Progenitor cell of endocrine pancreas (in vitro differentiated cells): ENCODE measurements around the gene OTX1. TPM values are rescaled to one million over a fixed set of nuclear protein-coding genes. Genes with fewer than 3 reads are reported as not detected.

Source experiments
- DNase-seq: peaks from one replicate; pipeline ENCODE4 v3.0.0; 2021; ENCODE audit warnings: low spot score; ENCODE audit not compliant: unreplicated experiment
- H3K27ac Mint-ChIP-seq: 2 replicates; pipeline ENCODE4 v1.8.0; 2021; ENCODE audit warnings: mild to moderate bottlenecking, moderate library complexity, mixed read lengths
- H3K27me3 Mint-ChIP-seq: 2 replicates; pipeline ENCODE4 v1.8.0; 2021; ENCODE audit warnings: mixed read lengths
- H3K36me3 Mint-ChIP-seq: 2 replicates; pipeline ENCODE4 v1.8.0; 2022; ENCODE audit warnings: mixed read lengths; ENCODE audit not compliant: insufficient read depth
- H3K4me1 Mint-ChIP-seq: 2 replicates; pipeline ENCODE4 v1.8.0; 2021; ENCODE audit warnings: low read depth, mixed read lengths
- H3K4me3 Mint-ChIP-seq: 2 replicates; pipeline ENCODE4 v1.8.0; 2021; ENCODE audit warnings: low read depth, mild to moderate bottlenecking, moderate library complexity, mixed read lengths
- H3K9me3 Mint-ChIP-seq: 2 replicates; pipeline ENCODE4 v1.8.0; 2021; ENCODE audit warnings: low read depth, mixed read lengths
- total RNA-seq: library from RNA; stranded (reverse); gene quantifications from 2 replicates; pipeline ENCODE4 v1.2.1, GENCODE V29; 2021
- TF ChIP-seq, protein P1 (sequence below): fragments of 200-600 bp; sonication (generic); IDR thresholded peaks from one replicate; pipeline ENCODE4 v1.5.0; 2021; ENCODE audit warnings: antibody characterized with exemption, mild to moderate bottlenecking; ENCODE audit not compliant: unreplicated experiment

The OTX1 gene
- total RNA-seq, 1 donor from 2014 or later = 1.0 TPM

- Mint-ChIP-seq H3K4me3 (no peak overlapping the region), H3K27me3 (no peaks in the 10 kb centered on the region), H3K27ac (no peak overlapping the region), H3K9me3 (no peaks in the 10 kb centered on the region), H3K4me1 (no peaks in the 10 kb centered on the region), H3K36me3 (no peaks in the 10 kb centered on the region)
- TF ChIP-seq, protein P1, sequence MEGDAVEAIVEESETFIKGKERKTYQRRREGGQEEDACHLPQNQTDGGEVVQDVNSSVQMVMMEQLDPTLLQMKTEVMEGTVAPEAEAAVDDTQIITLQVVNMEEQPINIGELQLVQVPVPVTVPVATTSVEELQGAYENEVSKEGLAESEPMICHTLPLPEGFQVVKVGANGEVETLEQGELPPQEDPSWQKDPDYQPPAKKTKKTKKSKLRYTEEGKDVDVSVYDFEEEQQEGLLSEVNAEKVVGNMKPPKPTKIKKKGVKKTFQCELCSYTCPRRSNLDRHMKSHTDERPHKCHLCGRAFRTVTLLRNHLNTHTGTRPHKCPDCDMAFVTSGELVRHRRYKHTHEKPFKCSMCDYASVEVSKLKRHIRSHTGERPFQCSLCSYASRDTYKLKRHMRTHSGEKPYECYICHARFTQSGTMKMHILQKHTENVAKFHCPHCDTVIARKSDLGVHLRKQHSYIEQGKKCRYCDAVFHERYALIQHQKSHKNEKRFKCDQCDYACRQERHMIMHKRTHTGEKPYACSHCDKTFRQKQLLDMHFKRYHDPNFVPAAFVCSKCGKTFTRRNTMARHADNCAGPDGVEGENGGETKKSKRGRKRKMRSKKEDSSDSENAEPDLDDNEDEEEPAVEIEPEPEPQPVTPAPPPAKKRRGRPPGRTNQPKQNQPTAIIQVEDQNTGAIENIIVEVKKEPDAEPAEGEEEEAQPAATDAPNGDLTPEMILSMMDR = no peak
- no peak for DNase-seq
Measured at GRCh38 chr2:63035660-63036059, 15.0 kb upstream of the OTX1 start.

DNA sequence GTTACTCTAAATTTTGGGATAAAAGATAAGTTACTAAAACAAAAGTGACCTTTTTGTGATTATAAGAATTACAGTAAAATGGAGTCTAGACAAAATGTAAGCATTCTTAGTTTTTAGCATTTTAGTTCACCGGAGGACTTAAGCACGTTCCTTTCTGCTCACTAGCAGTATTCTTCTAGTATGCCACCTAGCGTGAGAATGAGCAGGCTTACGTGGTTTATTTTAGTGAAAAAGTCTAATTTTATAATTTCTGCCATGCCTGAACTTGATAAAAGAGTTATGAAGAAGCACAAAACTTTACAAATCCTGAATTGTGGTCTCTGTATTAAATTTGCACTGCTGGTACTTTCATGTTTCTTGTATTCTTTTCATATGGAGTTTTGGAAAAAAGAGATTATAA lies 12.6 kb upstream of the OTX1 start:
- Mint-ChIP-seq H3K36me3 (no peaks in the 10 kb centered on the region), H3K9me3 (no peaks in the 10 kb centered on the region), H3K4me1 (no peaks in the 10 kb centered on the region), H3K4me3 (no peak overlapping the region), H3K27ac (no peak overlapping the region), H3K27me3 (no peaks in the 10 kb centered on the region)
- TF ChIP-seq, protein P1 = no peak
- no peak for DNase-seq

DNA sequence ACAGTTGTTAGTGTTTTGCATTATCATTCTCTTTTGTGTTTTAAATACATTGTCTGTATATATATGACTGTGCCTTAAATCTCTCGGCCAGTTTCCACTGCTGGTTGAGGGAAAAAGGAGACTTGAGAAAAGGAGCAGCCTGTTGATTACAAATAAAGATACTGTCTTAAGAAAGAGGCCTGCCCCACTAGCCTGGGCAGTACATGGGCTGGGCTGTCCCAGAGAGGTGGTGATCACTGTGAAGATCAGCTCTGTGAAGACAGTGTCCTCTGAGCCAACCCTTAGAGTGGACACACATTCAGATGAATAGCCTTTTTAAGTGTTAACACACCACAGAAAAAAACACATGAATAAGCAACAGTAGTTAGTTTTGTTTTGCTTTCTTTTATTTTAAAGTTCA lies 10.0 kb upstream of the OTX1 start:
- Mint-ChIP-seq H3K4me1 (peaks cover 1% of the 10 kb centered on the region), H3K36me3 (peaks cover 6% of the 10 kb centered on the region), H3K27me3 (peaks cover 23% of the 10 kb centered on the region), H3K27ac (no peak overlapping the region), H3K9me3 (no peaks in the 10 kb centered on the region), H3K4me3 (no peak overlapping the region)
- TF ChIP-seq, protein P1 = no peak
- no peak for DNase-seq

DNA sequence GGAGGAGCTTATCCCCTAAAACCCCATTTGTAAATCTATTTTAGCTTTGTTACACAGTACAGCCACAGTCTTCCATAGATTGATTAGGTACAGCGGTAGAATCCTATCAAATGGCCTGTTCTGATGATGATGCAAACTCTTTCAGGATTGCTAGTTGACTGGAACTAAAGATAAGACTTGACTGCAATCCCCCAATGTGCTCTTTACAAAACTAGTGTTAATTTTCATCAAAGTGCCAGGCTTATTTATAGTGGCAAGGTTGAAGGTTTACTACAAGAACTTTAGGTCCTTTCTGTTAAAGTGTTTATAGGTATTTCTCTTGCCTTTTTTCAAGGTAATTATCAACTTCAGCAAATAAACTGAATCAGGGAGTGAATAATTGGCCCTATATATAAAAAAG lies 9.0 kb upstream of the OTX1 start:
- Mint-ChIP-seq H3K4me1 (peaks cover 2% of the 10 kb centered on the region), H3K36me3 (peaks cover 9% of the 10 kb centered on the region), H3K4me3 (no peak overlapping the region), H3K9me3 (no peaks in the 10 kb centered on the region), H3K27me3 (peaks cover 33% of the 10 kb centered on the region), H3K27ac (no peak overlapping the region)
- TF ChIP-seq, protein P1 = no peak
- no peak for DNase-seq

- no peak for DNase-seq
- H3K4me3 Mint-ChIP-seq = no peak overlapping the region
- TF ChIP-seq, protein P1 = no peak
- peaks cover 9% of the 10 kb centered on the region for H3K36me3 Mint-ChIP-seq
- H3K4me1 Mint-ChIP-seq = peaks cover 19% of the 10 kb centered on the region
- peaks cover 61% of the 10 kb centered on the region for H3K27me3 Mint-ChIP-seq
- H3K27ac Mint-ChIP-seq = no peak overlapping the region
- no peaks in the 10 kb centered on the region for H3K9me3 Mint-ChIP-seq
Measured at GRCh38 chr2:63044362-63045327, 6.0 kb upstream of the OTX1 start.
